ENCODE data around the gene WWTR1.

DNA sequence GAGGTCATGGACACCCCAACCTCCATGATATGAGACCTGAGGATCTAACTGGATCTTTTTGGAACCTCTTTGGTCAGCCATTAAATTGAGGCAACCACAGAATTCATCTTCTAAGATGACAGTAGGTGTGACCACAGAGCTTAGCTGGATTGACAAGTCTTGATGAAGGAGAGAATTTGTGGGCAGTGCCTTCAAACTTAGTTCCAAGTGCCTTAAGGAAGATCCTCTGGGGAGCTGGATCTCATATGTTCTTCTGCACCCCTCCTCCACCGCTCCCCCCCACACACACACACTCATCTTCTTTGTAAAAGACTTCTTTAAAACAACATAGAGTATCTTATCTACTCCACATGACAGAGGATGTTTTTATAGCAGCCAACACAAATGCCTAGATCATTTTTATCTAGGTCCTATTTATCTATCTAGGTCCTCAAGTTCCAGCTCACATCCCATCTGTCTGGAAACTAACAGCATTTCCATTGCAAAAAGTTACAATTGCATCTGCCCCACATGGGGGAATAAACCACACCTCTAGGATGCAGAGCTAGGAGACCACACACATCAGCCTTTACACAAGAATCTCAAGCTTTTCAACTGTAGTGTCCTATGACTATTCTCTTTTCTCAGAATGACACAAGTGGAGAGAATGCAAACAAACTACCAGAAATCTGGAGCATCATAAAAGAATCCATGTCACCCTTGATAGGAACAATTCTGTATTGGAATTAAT lies 37.4 kb downstream of the WWTR1 start:
- TF ChIP-seq, protein P1, sequence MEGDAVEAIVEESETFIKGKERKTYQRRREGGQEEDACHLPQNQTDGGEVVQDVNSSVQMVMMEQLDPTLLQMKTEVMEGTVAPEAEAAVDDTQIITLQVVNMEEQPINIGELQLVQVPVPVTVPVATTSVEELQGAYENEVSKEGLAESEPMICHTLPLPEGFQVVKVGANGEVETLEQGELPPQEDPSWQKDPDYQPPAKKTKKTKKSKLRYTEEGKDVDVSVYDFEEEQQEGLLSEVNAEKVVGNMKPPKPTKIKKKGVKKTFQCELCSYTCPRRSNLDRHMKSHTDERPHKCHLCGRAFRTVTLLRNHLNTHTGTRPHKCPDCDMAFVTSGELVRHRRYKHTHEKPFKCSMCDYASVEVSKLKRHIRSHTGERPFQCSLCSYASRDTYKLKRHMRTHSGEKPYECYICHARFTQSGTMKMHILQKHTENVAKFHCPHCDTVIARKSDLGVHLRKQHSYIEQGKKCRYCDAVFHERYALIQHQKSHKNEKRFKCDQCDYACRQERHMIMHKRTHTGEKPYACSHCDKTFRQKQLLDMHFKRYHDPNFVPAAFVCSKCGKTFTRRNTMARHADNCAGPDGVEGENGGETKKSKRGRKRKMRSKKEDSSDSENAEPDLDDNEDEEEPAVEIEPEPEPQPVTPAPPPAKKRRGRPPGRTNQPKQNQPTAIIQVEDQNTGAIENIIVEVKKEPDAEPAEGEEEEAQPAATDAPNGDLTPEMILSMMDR (IDR thresholded peaks at IDR 0.05), result no peak
- TF ChIP-seq POLR2A (IDR thresholded peaks at IDR 0.05), result no peak

Measured in testis (tissue), 2 donors.